HEK293 (cell line): ENCODE data around the gene NDUFB6.

Source experiments
- CTCF ChIP-seq: fragments of 450-650 bp; formaldehyde crosslinking; IDR thresholded peaks from 2 replicates; pipeline ENCODE4 v1.5.1; 2016; ENCODE audit warnings: missing biosample characterization, missing genetic modification characterization
- KLF9 ChIP-seq: fragments of 450-650 bp; formaldehyde crosslinking; IDR thresholded peaks from 2 replicates; pipeline ENCODE4 v1.5.1; 2016; ENCODE audit warnings: missing biosample characterization, missing genetic modification characterization, low read depth
- SP7 ChIP-seq: fragments of 450-650 bp; formaldehyde crosslinking; IDR thresholded peaks from 2 replicates; pipeline ENCODE4 v1.5.1; 2016; ENCODE audit warnings: missing biosample characterization, missing genetic modification characterization
- ZNF133 ChIP-seq: fragments of 450-650 bp; formaldehyde crosslinking; IDR thresholded peaks from 2 replicates; pipeline ENCODE4 v1.5.1; 2016; ENCODE audit warnings: missing biosample characterization, missing genetic modification characterization
- ZNF366 ChIP-seq: fragments of 450-650 bp; formaldehyde crosslinking; conservative IDR thresholded peaks from 2 replicates; pipeline ENCODE4 v1.5.1; 2016; ENCODE audit warnings: missing biosample characterization, missing genetic modification characterization
- ZNF560 ChIP-seq: fragments of 450-650 bp; formaldehyde crosslinking; IDR thresholded peaks from 2 replicates; pipeline ENCODE4 v1.5.1; 2017; ENCODE audit warnings: missing biosample characterization, missing genetic modification characterization, borderline replicate concordance
- ZNF660 ChIP-seq: fragments of 450-650 bp; IDR thresholded peaks from 2 replicates; pipeline ENCODE4 v1.5.1; 2018; ENCODE audit warnings: missing biosample characterization, mild to moderate bottlenecking, missing genetic modification characterization
- ZNF776 ChIP-seq: fragments of 450-650 bp; formaldehyde crosslinking; IDR thresholded peaks from 2 replicates; pipeline ENCODE4 v1.5.0; 2017; ENCODE audit warnings: missing biosample characterization, missing genetic modification characterization, borderline replicate concordance
- TF ChIP-seq, protein P1 (sequence below): fragments of 450-650 bp; formaldehyde crosslinking; IDR thresholded peaks from 2 replicates; pipeline ENCODE4 v1.5.1; 2016; ENCODE audit warnings: missing biosample characterization, missing genetic modification characterization
- TF ChIP-seq, protein P2 (sequence below): fragments of 450-650 bp; formaldehyde crosslinking; IDR thresholded peaks from 2 replicates; pipeline ENCODE4 v1.5.1; 2016; ENCODE audit warnings: missing biosample characterization, missing genetic modification characterization
- TF ChIP-seq, protein P3 (sequence below): fragments of 450-650 bp; formaldehyde crosslinking; IDR thresholded peaks from 2 replicates; pipeline ENCODE4 v1.5.1; 2016; ENCODE audit warnings: missing biosample characterization, missing genetic modification characterization

DNA sequence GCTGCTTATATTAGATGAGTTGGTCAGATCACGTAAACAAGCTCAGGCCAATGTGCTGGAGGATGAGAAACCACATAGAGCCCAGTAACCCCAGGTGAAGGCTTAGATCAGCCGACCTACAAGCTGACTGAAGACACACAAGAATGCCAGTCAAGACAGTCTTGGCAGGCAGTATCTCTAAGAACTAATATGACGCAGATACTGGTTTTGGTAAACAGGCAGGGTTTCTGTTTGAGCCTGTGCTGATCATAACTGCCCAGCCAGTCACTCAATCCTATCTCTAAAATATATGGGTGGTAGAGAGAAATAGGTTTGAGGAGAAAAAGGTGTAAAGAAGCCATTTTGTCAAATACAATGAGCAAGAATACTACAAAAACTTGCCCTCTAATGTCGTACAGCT lies 39.1 kb downstream of the NDUFB6 start:
- TF ChIP-seq ZNF776 (tag by site-specific recombination) (no peak), SP7 (tag by site-specific recombination) (no peak), CTCF (tag by site-specific recombination) (no peak), ZNF133 (tag by site-specific recombination) (no peak), ZNF366 (tag by site-specific recombination) (no peak), ZNF660 (tag by site-specific recombination) (no peak), KLF9 (tag by site-specific recombination) (no peak), ZNF560 (tag by site-specific recombination) (no peak)
- TF ChIP-seq, protein P1, sequence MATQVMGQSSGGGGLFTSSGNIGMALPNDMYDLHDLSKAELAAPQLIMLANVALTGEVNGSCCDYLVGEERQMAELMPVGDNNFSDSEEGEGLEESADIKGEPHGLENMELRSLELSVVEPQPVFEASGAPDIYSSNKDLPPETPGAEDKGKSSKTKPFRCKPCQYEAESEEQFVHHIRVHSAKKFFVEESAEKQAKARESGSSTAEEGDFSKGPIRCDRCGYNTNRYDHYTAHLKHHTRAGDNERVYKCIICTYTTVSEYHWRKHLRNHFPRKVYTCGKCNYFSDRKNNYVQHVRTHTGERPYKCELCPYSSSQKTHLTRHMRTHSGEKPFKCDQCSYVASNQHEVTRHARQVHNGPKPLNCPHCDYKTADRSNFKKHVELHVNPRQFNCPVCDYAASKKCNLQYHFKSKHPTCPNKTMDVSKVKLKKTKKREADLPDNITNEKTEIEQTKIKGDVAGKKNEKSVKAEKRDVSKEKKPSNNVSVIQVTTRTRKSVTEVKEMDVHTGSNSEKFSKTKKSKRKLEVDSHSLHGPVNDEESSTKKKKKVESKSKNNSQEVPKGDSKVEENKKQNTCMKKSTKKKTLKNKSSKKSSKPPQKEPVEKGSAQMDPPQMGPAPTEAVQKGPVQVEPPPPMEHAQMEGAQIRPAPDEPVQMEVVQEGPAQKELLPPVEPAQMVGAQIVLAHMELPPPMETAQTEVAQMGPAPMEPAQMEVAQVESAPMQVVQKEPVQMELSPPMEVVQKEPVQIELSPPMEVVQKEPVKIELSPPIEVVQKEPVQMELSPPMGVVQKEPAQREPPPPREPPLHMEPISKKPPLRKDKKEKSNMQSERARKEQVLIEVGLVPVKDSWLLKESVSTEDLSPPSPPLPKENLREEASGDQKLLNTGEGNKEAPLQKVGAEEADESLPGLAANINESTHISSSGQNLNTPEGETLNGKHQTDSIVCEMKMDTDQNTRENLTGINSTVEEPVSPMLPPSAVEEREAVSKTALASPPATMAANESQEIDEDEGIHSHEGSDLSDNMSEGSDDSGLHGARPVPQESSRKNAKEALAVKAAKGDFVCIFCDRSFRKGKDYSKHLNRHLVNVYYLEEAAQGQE (tag by site-specific recombination), result no peak
- TF ChIP-seq, protein P2, sequence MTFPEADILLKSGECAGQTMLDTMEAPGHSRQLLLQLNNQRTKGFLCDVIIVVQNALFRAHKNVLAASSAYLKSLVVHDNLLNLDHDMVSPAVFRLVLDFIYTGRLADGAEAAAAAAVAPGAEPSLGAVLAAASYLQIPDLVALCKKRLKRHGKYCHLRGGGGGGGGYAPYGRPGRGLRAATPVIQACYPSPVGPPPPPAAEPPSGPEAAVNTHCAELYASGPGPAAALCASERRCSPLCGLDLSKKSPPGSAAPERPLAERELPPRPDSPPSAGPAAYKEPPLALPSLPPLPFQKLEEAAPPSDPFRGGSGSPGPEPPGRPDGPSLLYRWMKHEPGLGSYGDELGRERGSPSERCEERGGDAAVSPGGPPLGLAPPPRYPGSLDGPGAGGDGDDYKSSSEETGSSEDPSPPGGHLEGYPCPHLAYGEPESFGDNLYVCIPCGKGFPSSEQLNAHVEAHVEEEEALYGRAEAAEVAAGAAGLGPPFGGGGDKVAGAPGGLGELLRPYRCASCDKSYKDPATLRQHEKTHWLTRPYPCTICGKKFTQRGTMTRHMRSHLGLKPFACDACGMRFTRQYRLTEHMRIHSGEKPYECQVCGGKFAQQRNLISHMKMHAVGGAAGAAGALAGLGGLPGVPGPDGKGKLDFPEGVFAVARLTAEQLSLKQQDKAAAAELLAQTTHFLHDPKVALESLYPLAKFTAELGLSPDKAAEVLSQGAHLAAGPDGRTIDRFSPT (tag by site-specific recombination), result no peak
- TF ChIP-seq, protein P3, sequence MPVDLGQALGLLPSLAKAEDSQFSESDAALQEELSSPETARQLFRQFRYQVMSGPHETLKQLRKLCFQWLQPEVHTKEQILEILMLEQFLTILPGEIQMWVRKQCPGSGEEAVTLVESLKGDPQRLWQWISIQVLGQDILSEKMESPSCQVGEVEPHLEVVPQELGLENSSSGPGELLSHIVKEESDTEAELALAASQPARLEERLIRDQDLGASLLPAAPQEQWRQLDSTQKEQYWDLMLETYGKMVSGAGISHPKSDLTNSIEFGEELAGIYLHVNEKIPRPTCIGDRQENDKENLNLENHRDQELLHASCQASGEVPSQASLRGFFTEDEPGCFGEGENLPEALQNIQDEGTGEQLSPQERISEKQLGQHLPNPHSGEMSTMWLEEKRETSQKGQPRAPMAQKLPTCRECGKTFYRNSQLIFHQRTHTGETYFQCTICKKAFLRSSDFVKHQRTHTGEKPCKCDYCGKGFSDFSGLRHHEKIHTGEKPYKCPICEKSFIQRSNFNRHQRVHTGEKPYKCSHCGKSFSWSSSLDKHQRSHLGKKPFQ (tag by site-specific recombination), result no peak
